NCI-H82 treated with DMSO at 0.1 percent for 48 hours (cell line): ENCODE data around the gene ANKRD18B.
"Not testable (repeated sequence)": the region's sequence is repeated elsewhere in the genome, so short reads cannot be mapped to it uniquely, and the experiment has no call there.

ENCODE experiments used
- DNase-seq: peaks from one replicate; lab custom pipeline; 2025; ENCODE audit not compliant: unreplicated experiment; lab: John Stamatoyannopoulos, UW

The ANKRD18B gene

GRCh38 chr9:33604249-33604648 is 80.2 kb downstream of the ANKRD18B start:
- DNase-seq, result not testable (repeated sequence)

GRCh38 chr9:33604936-33605335 is 80.9 kb downstream of the ANKRD18B start:
- not testable (repeated sequence) for DNase-seq

- DNase-seq, result no peak
These were observed 87.3 kb downstream of the ANKRD18B start for GRCh38 chr9:33611358-33611757.

GRCh38 chr9:33612410-33612809 is 88.4 kb downstream of the ANKRD18B start:
- DNase-seq, result not testable (repeated sequence)

DNA sequence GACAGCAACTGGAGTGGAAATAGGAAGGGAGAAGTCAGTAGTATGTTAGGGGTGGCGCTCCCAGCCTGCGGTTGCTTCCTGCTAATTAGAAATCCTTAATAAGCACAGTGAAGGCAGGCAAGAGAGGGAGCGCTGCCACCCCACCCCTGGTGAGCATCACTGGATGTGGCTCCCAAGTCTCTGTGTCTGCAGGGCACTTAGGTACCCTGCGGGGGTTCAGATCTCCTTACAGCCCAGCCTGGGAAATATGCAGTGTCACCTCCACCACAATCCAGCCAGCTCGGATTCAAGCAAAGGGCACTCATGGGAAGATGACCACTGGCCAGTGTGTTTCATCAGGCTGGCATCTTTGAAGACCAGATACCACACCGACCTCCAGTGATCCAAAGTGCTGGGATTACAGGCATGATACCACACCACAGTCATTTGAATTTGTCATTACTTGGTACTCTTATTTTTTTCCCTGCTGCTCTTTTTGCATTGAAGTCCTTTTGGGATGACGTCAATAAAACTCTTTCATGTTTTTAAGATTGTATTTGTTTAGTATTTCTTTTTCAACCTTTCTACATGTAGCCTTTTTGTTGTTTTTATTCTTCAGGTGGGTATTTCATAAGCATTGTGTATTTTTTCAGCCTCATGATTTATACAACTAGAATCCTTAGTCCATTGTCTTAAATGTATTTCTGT is 90.1 kb downstream of the ANKRD18B start:
- no peak for DNase-seq

GRCh38 chr9:33618370-33618769 is 94.3 kb downstream of the ANKRD18B start:
- not testable (repeated sequence) for DNase-seq

GRCh38 chr9:33619666-33620404 is 95.8 kb downstream of the ANKRD18B start:
- peak; percentile 19 for DNase-seq

- DNase-seq, result no peak
These were observed 96.8 kb downstream of the ANKRD18B start for GRCh38 chr9:33620738-33621439.
